HUES64 (cell line): Measurements from ENCODE around the gene DLGAP1.
A peak's percentile ranks its signal among the peaks of the same experiment; 100 is the strongest.

Source experiments
- H3K27ac ChIP-seq: 2 replicates; pipeline ENCODE4 v1.7.0; 2013; ENCODE audit warnings: low read depth, low read length, inconsistent platforms
- H3K27me3 ChIP-seq: 2 replicates; pipeline ENCODE4 v1.6.1; 2013; ENCODE audit warnings: mild to moderate bottlenecking, low read length; ENCODE audit not compliant: insufficient read depth
- H3K36me3 ChIP-seq: 2 replicates; pipeline ENCODE4 v1.6.1; 2013; ENCODE audit warnings: mild to moderate bottlenecking, low read length; ENCODE audit not compliant: insufficient read depth
- H3K4me1 ChIP-seq: 2 replicates; pipeline ENCODE4 v1.6.1; 2013; ENCODE audit warnings: mild to moderate bottlenecking, low read length, moderate library complexity; ENCODE audit not compliant: insufficient read depth
- H3K4me3 ChIP-seq: 2 replicates; pipeline ENCODE4 v1.5.1; 2013; ENCODE audit warnings: mild to moderate bottlenecking, low read length, moderate library complexity
- H3K9ac ChIP-seq: 2 replicates; pipeline ENCODE4 v1.6.1; 2013; ENCODE audit warnings: mild to moderate bottlenecking, low read depth, low read length
- H3K9me3 ChIP-seq: 2 replicates; pipeline ENCODE4 v1.6.1; 2013; ENCODE audit warnings: low read depth, low read length; ENCODE audit not compliant: insufficient read depth
- WGBS: fragments of 150-250, 120-280 bp; methylation state at CpG from one replicate; pipeline ENCODE4 v1.1.7; 2013; ENCODE audit warnings: missing lambda C conversion rate; 5-methylcytosine and 5-hydroxymethylcytosine counted together

DLGAP1 gene

GRCh38 chr18:3447895-3448837 lies 1006.9 kb downstream of the DLGAP1 start:
- H3K9ac ChIP-seq: peak overlapping the region; percentile 92
- peaks cover 25% of the 10 kb centered on the region for H3K4me1 ChIP-seq
- peak overlapping the region; percentile 87 for H3K4me3 ChIP-seq
- peak overlapping the region; percentile 98 for H3K27ac ChIP-seq
- under 1% methylated on average over 63 of the region's 63 CpGs for WGBS
- H3K36me3 ChIP-seq: 0 out of 2 replicates have a peak, but pooled peaks cover 5% of the 10 kb centered on the region
- no peaks in the 10 kb centered on the region for H3K27me3 ChIP-seq
- H3K9me3 ChIP-seq: no peaks in the 10 kb centered on the region

GRCh38 chr18:3447068-3447894 lies 1007.8 kb downstream of the DLGAP1 start:
- Histone ChIP-seq H3K4me3 (peak overlapping the region; percentile 87), H3K9ac (peak overlapping the region; percentile 92), H3K27ac (peak overlapping the region; percentile 98), H3K9me3 (no peaks in the 10 kb centered on the region), H3K27me3 (no peaks in the 10 kb centered on the region), H3K36me3 (no peaks in the 10 kb centered on the region), H3K4me1 (peaks cover 34% of the 10 kb centered on the region)
- WGBS: 8% methylated on average over 20 of the region's 22 CpGs
